Upper lobe of right lung (tissue), 1 donor: Measurements from ENCODE around the gene CCNG2. TPM values are rescaled to one million over a fixed set of nuclear protein-coding genes. Genes with fewer than 3 reads are reported as not detected.

Experiments used
- ATAC-seq: fragments of 200-7000 bp; cut with Tn5 transposase; one replicate; pipeline ENCODE4 v1.9.1; 2020; ENCODE audit warnings: mild to moderate bottlenecking, moderate library complexity
- DNase-seq: peaks from one replicate; pipeline ENCODE4 v3.0.0-alpha.2; 2020
- H3K27ac ChIP-seq: fragments of 200-600 bp; one replicate; pipeline ENCODE4 v1.8.0; 2022
- H3K27me3 ChIP-seq: fragments of 200-600 bp; one replicate; pipeline ENCODE4 v1.8.0; 2022; ENCODE audit warnings: mild to moderate bottlenecking
- H3K36me3 ChIP-seq: fragments of 200-600 bp; one replicate; pipeline ENCODE4 v1.8.0; 2022
- H3K4me1 ChIP-seq: fragments of 200-600 bp; one replicate; pipeline ENCODE4 v1.8.0; 2022
- H3K4me3 ChIP-seq: fragments of 200-600 bp; one replicate; pipeline ENCODE4 v1.8.0; 2022; ENCODE audit warnings: mild to moderate bottlenecking
- H3K9me3 ChIP-seq: fragments of 200-600 bp; one replicate; pipeline ENCODE4 v1.8.0; 2022
- intact Hi-C: fragments of 100-400 bp; cut with DNase I; formaldehyde crosslinking; loops from one replicate; pipeline ENCODE4 v1.11.0; 2022
- total RNA-seq: library from RNA; stranded (reverse); fragmentation: NEBNext Ultra II Directional; extraction: Animal tissue kit (Norgen Biotek cat#: 25700); gene quantifications from one replicate; pipeline ENCODE4 v1.2.1, GENCODE V29; 2021
- TF ChIP-seq, protein P1 (sequence below): fragments of 200-600 bp; IDR thresholded peaks from one replicate; pipeline ENCODE4 v1.8.0; 2022; ENCODE audit warnings: antibody characterized with exemption
- donor health status: DM: no; HTN: yes; CAD: no; lungs with severe emphysema.

CCNG2 gene
- total RNA-seq, 1 donor from 2014 or later = 41.3 TPM

DNA sequence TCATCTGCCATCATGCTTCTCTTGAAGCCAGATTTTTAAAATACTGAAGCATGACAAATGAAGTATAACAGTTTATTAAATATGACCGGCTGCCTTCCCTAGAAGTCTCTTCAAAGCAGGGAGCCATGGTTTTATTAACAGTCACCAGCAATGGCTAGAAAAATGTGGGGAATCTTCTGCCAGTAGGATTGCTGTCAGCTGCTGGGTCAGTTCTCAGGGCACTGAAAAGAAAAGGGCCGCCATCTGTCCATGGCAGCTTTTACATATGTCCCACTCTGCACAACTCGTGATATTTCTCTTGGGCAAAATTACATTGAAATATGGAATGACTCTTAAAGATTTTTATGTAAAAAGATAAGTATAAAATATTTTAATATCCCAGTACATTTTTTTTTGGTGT is 2.8 kb downstream of the CCNG2 start:
- no peaks in the 10 kb centered on the region for H3K27me3 ChIP-seq
- TF ChIP-seq, protein P1, sequence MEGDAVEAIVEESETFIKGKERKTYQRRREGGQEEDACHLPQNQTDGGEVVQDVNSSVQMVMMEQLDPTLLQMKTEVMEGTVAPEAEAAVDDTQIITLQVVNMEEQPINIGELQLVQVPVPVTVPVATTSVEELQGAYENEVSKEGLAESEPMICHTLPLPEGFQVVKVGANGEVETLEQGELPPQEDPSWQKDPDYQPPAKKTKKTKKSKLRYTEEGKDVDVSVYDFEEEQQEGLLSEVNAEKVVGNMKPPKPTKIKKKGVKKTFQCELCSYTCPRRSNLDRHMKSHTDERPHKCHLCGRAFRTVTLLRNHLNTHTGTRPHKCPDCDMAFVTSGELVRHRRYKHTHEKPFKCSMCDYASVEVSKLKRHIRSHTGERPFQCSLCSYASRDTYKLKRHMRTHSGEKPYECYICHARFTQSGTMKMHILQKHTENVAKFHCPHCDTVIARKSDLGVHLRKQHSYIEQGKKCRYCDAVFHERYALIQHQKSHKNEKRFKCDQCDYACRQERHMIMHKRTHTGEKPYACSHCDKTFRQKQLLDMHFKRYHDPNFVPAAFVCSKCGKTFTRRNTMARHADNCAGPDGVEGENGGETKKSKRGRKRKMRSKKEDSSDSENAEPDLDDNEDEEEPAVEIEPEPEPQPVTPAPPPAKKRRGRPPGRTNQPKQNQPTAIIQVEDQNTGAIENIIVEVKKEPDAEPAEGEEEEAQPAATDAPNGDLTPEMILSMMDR = no peak
- ATAC-seq (no peak), DNase-seq (no peak)
- peaks cover 12% of the 10 kb centered on the region for H3K4me1 ChIP-seq
- no peaks in the 10 kb centered on the region for H3K9me3 ChIP-seq
- H3K4me3 ChIP-seq = no peak overlapping the region
- intact Hi-C loops = no loop called here
- H3K27ac ChIP-seq = no peak overlapping the region
- H3K36me3 ChIP-seq = peaks cover 59% of the 10 kb centered on the region

DNA sequence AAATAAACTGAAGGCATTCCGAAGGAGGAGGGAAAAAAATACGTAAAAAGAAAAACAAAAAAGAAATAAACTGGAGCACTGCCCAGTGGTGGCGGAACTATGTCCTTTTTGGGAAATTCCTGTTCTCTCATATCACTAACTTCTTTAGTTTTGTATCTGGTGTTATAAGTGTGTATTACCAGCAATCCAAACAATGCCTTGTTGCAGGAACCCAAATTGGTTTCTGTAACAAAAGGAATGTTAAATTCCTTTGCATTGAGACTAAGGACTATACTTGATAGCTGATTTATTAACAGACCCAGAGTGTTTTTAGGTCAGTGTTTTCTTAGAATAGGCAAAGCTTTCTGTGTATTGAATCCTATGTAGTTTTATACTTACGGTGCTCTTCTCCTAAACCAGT is 6.6 kb downstream of the CCNG2 start:
- no peaks in the 10 kb centered on the region for H3K9me3 ChIP-seq
- H3K4me1 ChIP-seq = peaks cover 8% of the 10 kb centered on the region
- no peak for DNase-seq
- no peak overlapping the region for H3K4me3 ChIP-seq
- peaks cover 95% of the 10 kb centered on the region for H3K36me3 ChIP-seq
- ATAC-seq = no peak
- no peaks in the 10 kb centered on the region for H3K27me3 ChIP-seq
- intact Hi-C loops = no loop called here
- no peak overlapping the region for H3K27ac ChIP-seq
- TF ChIP-seq, protein P1 = no peak

DNA sequence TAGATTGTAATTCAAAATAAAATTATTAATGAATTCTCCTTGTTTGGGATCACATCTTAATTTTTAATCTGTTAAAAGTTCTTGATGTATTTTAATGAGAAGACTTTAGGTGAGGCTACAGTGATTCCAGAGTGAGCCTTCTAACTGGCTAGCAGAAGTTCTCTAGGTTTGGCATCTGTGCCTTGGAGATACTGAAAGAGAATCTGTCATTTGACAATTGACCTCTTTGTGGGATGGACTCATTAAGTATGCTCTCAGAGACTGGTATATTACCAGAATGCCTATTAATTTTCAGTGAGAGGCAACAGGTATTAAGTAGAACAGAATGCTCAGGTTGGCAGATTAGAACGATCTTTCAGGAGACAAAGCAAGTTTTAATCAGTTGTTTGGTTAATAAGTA is 10.2 kb downstream of the CCNG2 start:
- TF ChIP-seq, protein P1 = no peak
- DNase-seq (no peak), ATAC-seq (no peak)
- H3K9me3 ChIP-seq = no peaks in the 10 kb centered on the region
- H3K4me1 ChIP-seq = no peaks in the 10 kb centered on the region
- H3K36me3 ChIP-seq = peaks cover 78% of the 10 kb centered on the region
- intact Hi-C loops = no loop called here
- H3K27me3 ChIP-seq = no peaks in the 10 kb centered on the region
- H3K27ac ChIP-seq = no peak overlapping the region
- H3K4me3 ChIP-seq = no peak overlapping the region

DNA sequence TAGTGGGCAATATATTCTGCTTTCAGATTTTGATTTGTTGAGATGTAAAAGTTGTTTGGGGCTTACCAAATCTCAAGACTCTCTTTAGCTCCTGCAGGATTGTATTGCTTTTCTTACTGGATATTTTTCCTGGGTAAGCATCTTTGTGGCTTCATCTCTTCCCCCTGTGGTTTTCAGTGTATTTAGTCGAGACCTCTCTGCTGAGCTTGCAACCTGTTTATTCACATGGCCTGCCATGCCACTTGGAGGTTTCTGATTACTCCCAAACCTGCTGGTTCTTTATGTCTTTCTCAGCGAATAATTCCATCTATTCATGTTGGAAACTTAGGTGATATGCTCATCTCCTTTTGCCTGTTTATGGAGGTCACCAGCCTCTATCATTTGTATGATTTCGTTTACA is 10.9 kb downstream of the CCNG2 start:
- H3K36me3 ChIP-seq = peaks cover 71% of the 10 kb centered on the region

DNA sequence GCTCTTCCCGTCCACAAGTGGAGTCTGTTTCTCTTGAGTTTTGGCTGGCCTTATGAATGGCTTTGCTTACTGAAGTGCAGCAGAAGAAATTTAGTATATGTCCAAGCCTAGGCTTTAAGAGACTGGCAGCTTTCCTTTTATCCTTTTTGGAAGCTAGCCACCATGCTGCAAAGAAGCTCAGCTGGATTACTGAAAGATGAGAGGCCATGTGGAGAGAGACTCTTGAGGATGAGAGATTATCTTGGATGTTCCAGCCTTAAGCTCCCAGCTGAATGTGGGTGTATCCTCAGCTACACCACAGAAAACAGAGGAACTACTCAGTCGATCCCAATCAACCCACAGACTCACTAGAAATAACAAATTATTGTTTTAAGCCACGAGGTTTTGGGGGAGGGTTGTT is 12.5 kb downstream of the CCNG2 start:
- Histone ChIP-seq H3K27me3 (no peaks in the 10 kb centered on the region), H3K9me3 (no peaks in the 10 kb centered on the region), H3K4me3 (no peak overlapping the region), H3K27ac (no peak overlapping the region), H3K36me3 (peaks cover 55% of the 10 kb centered on the region), H3K4me1 (no peaks in the 10 kb centered on the region)
- intact Hi-C loops = no loop called here
- ATAC-seq (no peak), DNase-seq (no peak)
- TF ChIP-seq, protein P1 = no peak

More for the DNA sequence above, 10.9 kb downstream of the CCNG2 start:
- intact Hi-C loops = no loop called here
- no peaks in the 10 kb centered on the region for H3K4me1 ChIP-seq
- H3K4me3 ChIP-seq = no peak overlapping the region
- H3K27ac ChIP-seq = no peak overlapping the region
- H3K27me3 ChIP-seq = no peaks in the 10 kb centered on the region
- TF ChIP-seq, protein P1 = no peak
- no peak for DNase-seq
- no peaks in the 10 kb centered on the region for H3K9me3 ChIP-seq
- no peak for ATAC-seq

DNA sequence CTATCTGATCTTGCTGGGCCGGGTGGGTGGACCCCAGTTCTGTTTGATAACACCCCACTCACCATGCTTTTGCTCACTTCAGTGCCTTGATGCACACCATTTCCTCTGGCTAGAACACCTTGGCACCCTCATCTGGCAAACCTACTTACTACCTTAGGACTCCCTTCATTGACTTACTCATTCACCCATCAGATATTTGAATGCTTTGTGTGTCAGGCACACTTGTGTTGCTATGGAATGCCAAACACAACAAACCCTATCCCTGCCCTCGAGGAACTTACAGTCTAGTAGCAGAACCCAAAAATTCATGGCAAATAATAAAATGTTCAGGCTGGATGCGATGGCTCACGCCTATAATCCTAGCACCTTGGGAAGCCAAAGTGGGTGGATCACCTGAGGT is 13.9 kb downstream of the CCNG2 start:
- no peaks in the 10 kb centered on the region for H3K9me3 ChIP-seq
- TF ChIP-seq, protein P1 = no peak
- no peaks in the 10 kb centered on the region for H3K4me1 ChIP-seq
- H3K27ac ChIP-seq = no peak overlapping the region
- no peak for ATAC-seq
- H3K36me3 ChIP-seq = peaks cover 40% of the 10 kb centered on the region
- H3K4me3 ChIP-seq = no peak overlapping the region
- no peaks in the 10 kb centered on the region for H3K27me3 ChIP-seq
- DNase-seq = no peak
- intact Hi-C loops = no loop called here
